ENCODE data around the gene GAR1. TPM values are rescaled to one million over a fixed set of nuclear protein-coding genes. Genes with fewer than 3 reads are reported as not detected.
A peak's percentile ranks its signal among the peaks of the same experiment; 100 is the strongest.

The GAR1 gene
- total and polyA plus RNA-seq, 9 of the 15 experiments (the other 6 are each of a cell fraction or from before 2014, with no cell fraction given): 35.7 to 194 (median 68.2) TPM

DNA sequence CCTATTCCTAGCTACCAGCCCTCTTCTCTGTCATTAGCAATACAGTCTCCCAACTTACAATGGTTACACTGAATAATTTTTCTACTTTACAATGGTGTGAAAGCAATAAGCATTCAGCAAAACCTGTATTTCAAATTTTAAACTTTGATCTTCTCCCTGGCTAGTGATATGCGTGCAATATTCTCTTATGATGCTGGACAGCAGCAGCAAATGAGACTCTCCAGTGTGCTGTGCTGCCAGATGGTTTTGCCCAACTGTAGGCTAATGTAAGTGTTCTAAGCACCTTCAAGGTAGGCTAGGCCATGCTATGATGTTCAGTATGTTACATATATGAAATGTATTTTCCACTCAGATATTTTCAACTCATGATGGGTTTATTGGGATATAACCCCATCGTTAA lies 5.9 kb upstream of the GAR1 start:
- in situ Hi-C loops (cut with MboI): loop anchor here (5.0 kb wide), 2 partner anchors 97 to 382 kb away; no protein-coding TSS in a partner anchor
- no peaks in the 10 kb centered on the region for H3K9me1 ChIP-seq (ENCODE audit: control insufficient read depth, insufficient read depth, low read length)
- TF ChIP-seq REST (IDR thresholded peaks at IDR 0.05; ENCODE audit: borderline replicate concordance): peak; percentile 70
- TF ChIP-seq REST (CRISPR knock-in tag; IDR thresholded peaks at IDR 0.05; ENCODE audit: low read depth): no peak
- no peak for TF ChIP-seq CEBPG (CRISPR knock-in tag; IDR thresholded peaks at IDR 0.05)
- TF ChIP-seq CEBPG (tag; conservative IDR thresholded peaks at IDR 0.05 in 1 of 2, IDR thresholded peaks at IDR 0.05 in 1 of 2): no peak
- TF ChIP-seq PRDM10 (IDR thresholded peaks at IDR 0.05; ENCODE audit: partially characterized antibody): peak; percentile 24
- TF ChIP-seq SMC3 (conservative IDR thresholded peaks at IDR 0.05; ENCODE audit: insufficient read depth, low read depth, low read length): no peak
- TF ChIP-seq, protein P1, sequence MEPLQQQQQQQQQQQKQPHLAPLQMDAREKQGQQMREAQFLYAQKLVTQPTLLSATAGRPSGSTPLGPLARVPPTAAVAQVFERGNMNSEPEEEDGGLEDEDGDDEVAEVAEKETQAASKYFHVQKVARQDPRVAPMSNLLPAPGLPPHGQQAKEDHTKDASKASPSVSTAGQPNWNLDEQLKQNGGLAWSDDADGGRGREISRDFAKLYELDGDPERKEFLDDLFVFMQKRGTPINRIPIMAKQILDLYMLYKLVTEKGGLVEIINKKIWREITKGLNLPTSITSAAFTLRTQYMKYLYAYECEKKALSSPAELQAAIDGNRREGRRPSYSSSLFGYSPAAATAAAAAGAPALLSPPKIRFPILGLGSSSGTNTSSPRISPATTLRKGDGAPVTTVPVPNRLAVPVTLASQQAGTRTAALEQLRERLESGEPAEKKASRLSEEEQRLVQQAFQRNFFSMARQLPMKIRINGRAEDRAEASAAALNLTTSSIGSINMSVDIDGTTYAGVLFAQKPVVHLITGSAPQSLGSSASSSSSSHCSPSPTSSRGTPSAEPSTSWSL (CRISPR knock-in tag; IDR thresholded peaks at IDR 0.05; ENCODE audit: borderline replicate concordance): no peak

More for the DNA sequence above, 5.9 kb upstream of the GAR1 start:
- no peak overlapping the region for H3K4me3 ChIP-seq
- H2AFZ ChIP-seq (ENCODE audit: low read depth, low read length): no peak overlapping the region
- H4K20me1 ChIP-seq (replicated peaks; ENCODE audit: control insufficient read depth, insufficient read depth, low read length): no peaks in the 10 kb centered on the region
- H3K27ac ChIP-seq (ENCODE audit: extremely low read depth, low read depth, low read length): no peak overlapping the region
- H3K4me1 ChIP-seq (replicated peaks in 1 of 2; ENCODE audit: control insufficient read depth in 2 of 2, insufficient read depth in 2 of 2, low read length in 2 of 2): peaks cover 8 to 15% of the 10 kb centered on the region in 2 experiments
- H3K79me2 ChIP-seq (ENCODE audit: control insufficient read depth, insufficient read depth, low read length): no peaks in the 10 kb centered on the region
- ATAC-seq (0 out of 3 replicates have a peak, but pooled peaks have one; percentile 11), DNase-seq (ENCODE audit: extremely low read depth in 1 of 4, low spot score in 3 of 4) (no peak), FAIRE-seq (no peak)
- H3K36me3 ChIP-seq (ENCODE audit: control insufficient read depth, insufficient read depth, low read length): no peaks in the 10 kb centered on the region
- no peaks in the 10 kb centered on the region for H3K9me3 ChIP-seq (replicated peaks; ENCODE audit: control insufficient read depth, insufficient read depth, low read depth, low read length)
- H3K9ac ChIP-seq (ENCODE audit: insufficient read depth in 1 of 2, low read depth in 2 of 2, low read length in 2 of 2): no peak overlapping the region
- no peak overlapping the region for H3K4me2 ChIP-seq (ENCODE audit: insufficient read depth, low read length)
- intact Hi-C loops (cut with micrococcal nuclease): loop anchor here (10.0 kb wide), 2 partner anchors 245 to 385 kb away; partner anchors contain the start of genes ELOVL6 and MCUB
- ChIA-PET POLR2A (interaction anchor here (0.7 kb wide), 1 partner anchor 14 kb away, joined by 3 read pairs; no protein-coding TSS in a partner anchor), CTCF (ENCODE audit: low intra/inter-chr PET ratio) (no interaction called here)
- no TSS peak for BruUV-seq (replicated peaks)
- 68% methylated on average over 2 of the region's 2 CpGs for WGBS (ENCODE audit: insufficient coverage, low coverage, missing lambda C conversion rate)
- no peaks in the 10 kb centered on the region for H3K27me3 ChIP-seq (ENCODE audit: control insufficient read depth in 2 of 2, insufficient read depth in 2 of 2, low read length in 2 of 2)

All from K562 (cell line).